GM18511 (cell line): ENCODE measurements around the gene KAT14.
"Not testable (repeated sequence)": the region's sequence is repeated elsewhere in the genome, so short reads cannot be mapped to it uniquely, and the experiment has no call there.

Source experiments
- ATAC-seq: cut with Tn5 transposase; IDR thresholded peaks from one replicate; pipeline ENCODE4 v1.9.1; 2021; ENCODE audit warnings: mild to moderate bottlenecking, moderate library complexity; ENCODE audit not compliant: unreplicated experiment

Gene KAT14, protein sequence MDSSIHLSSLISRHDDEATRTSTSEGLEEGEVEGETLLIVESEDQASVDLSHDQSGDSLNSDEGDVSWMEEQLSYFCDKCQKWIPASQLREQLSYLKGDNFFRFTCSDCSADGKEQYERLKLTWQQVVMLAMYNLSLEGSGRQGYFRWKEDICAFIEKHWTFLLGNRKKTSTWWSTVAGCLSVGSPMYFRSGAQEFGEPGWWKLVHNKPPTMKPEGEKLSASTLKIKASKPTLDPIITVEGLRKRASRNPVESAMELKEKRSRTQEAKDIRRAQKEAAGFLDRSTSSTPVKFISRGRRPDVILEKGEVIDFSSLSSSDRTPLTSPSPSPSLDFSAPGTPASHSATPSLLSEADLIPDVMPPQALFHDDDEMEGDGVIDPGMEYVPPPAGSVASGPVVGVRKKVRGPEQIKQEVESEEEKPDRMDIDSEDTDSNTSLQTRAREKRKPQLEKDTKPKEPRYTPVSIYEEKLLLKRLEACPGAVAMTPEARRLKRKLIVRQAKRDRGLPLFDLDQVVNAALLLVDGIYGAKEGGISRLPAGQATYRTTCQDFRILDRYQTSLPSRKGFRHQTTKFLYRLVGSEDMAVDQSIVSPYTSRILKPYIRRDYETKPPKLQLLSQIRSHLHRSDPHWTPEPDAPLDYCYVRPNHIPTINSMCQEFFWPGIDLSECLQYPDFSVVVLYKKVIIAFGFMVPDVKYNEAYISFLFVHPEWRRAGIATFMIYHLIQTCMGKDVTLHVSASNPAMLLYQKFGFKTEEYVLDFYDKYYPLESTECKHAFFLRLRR

DNA sequence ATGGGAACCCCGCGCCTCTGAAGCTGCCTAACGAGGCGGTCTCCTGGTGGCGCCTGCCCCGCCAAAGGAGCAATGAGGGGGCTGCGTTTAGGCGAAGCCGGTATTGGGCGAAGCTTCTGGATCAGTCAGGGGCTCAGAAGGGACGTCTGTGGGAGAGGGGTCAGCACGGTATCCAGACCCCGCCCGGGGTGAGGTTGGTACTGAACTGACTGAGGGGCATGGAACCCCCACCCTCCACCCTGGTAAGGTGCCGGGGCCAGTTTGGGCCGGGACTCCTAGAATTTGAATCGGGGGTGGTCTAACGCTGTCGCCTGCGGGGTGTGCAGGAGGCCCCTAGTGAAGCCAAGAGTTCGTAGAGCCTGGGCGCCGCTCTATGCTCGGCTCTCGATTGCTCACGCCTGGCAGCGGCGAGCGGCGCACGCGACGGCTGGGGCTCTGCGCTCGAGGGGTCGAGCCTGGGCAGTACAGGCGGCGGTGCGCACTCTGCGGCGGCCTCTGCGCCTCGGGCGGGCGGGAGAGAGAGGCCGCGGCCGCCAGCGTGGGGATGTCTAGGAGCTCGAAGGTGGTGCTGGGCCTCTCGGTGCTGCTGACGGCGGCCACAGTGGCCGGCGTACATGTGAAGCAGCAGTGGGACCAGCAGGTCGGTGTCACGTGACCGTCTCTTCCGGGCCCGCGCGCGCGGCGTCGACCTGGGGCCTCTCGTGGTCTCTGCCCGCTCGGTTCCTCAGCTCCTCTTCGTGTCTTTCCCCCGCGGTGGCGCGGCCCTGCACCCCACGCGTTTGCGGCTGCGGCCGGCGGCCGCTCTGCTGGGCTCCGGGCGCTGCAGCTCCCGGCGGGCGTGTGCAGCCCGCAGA is at the start of gene KAT14, which contains the start of gene PET117:
KAT14 (plus strand) TSS at position 452 of the 854 bp plus-strand sequence. CDS start 4,798 bp downstream, outside the sequence.
PET117 (plus strand) TSS at position 452 of the 854 bp plus-strand sequence; CDS start at position 545, 93 bp downstream.
- peak; percentile 89 for ATAC-seq

DNA sequence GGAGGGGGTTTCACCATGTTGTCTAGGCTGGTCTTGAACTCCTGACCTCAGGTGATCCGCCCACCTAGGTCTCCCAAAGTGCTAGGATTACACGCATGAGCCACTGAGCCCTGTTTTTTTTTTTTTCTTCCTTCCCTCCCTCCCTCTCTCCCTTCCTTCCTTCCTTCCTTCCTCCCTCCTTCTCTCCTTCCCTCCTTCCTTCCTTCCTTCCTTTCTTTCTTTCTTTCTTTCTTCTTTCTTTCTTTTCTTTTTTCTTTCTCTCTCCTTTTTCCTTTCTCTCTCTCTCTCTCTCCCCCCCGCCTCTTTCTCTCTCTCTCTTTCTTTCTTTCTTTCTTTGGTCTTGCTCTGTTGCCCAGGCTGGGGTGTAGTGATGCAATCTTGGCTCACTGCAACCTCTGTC is 49.4 kb upstream of the KAT14 start:
- ATAC-seq: not testable (repeated sequence)

DNA sequence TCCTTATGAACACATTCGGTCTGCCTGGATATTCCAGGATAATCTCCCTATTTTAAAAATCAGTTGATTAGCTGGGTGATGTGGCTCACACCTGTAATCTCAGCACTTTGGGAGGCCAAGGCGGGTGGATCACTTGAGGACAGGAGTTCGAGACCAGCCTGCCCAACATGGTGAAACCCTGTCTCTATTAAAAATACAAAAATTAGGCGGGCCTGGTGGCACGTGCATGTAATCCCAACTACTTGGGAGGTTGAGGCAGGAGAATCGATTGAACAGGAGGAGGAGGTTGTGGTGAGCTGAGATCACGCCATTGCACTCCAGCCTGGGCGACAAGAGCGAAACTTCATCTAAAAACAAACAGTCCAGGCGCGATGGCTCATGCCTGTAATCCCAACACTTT is 48.8 kb upstream of the KAT14 start:
- not testable (repeated sequence) for ATAC-seq

DNA sequence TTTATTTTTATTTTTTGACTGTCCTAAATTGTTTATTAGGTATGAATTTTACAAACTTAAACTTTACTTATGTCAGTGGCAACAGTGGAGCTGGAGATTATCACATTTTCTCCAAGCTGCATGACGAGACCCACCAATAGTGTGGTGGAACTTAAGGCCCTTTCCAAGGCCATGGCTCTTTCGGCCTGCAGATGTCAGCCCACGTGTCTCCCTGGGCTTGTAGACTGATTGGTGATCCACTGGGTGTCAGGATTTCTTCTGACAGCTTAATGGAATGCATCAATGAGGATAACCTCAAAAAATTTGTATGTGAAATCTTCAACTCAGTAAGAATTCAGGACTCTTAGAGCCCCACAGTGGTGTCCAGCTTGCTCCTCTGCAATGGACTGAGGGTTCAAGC is 47.6 kb upstream of the KAT14 start:
- ATAC-seq: no peak

DNA sequence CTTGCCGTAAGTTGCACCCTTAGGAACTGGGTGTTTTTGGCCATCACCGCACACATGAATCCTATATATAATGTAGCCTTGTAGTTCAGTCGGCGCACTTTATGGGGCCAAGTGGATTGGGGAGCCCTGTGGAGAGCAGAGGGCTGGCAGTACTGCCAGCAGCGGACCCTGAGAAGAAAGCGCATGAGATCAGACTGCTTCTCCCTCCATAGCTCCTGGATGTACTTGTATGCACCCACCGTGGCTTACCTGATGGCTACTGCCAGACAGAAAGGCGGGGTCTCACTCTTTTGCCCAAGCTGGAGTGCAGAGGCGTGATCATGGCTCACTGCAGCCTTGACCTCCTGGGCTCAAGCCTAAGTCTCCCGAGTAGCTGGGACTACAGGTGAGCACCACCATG is 47.2 kb upstream of the KAT14 start:
- no peak for ATAC-seq

DNA sequence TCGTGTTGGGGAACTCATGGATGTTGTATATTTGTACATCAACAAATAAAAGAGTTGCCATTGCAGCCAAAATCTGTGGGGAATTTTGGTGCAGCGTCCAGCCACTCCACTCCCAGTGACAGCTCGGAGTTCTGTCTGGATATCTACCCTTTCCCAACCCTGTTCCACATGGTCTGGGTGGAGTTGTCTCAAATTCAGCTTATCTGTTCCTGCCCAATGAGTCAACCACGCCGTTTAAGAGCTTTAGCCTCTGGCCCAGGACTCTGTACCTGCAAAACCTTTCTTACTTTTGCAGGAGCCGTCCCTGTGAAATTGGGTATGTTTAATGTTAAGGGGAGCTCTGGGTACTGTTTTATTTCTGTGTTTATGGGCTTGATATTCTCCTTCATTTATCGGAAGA is 46.0 kb upstream of the KAT14 start:
- ATAC-seq: no peak

DNA sequence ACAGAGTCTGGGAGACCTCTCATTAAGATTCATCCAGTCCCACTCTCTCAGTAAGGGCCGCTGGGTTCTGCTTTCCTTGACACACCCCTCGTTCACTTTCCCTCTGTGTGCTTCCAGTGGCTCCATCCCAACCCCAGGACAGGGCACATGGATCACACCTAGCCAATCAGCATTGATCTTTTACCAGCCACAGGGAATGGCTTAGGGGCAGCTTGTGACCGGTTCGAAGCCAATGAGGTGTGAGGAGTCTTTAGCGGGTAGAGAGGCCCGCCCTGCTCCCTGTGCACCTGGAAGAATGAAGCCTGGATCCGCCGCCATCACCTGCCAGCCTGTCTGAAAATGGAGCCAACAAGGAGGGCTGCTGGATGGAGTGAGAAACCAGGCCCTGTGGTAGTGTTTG is 44.8 kb upstream of the KAT14 start:
- ATAC-seq: no peak

DNA sequence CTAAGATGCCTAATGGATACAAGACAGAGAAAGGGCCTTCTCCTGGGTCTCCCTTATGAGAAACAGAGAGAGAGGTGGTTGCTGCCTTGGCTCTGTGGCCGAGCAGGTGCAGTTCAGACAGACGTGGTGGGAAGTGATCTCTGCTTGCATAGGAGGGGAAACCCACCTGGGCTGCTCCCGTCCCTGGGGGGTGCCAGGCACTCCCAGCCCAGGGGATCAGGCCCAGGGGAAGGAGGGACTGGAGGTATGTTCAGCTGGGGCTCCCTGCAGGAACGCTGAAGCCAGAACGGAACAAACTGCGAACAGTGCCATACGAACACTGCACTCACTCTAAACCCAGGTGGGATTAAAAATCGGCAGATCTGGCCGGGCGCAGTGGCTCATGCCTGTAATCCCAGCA is 44.3 kb upstream of the KAT14 start:
- ATAC-seq: no peak

DNA sequence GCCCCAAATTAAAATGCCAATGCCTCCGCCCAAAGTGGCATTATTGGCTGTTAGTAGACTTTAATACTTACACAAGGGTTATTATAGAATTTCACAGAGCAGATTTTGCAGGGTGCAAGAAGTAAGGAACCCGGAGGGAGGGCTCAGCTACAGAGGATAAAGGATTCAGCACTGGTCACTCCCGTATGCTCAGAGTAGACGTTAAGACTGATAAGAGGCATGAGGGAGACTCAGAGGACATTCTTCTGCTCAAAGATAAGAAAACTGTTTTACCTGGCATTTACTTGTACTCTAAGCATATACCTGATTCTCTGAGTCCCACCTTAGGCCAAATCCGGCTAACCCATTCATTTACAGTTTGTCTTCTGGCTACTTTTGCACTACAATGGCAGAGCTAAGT is 43.5 kb upstream of the KAT14 start:
- ATAC-seq: no peak

DNA sequence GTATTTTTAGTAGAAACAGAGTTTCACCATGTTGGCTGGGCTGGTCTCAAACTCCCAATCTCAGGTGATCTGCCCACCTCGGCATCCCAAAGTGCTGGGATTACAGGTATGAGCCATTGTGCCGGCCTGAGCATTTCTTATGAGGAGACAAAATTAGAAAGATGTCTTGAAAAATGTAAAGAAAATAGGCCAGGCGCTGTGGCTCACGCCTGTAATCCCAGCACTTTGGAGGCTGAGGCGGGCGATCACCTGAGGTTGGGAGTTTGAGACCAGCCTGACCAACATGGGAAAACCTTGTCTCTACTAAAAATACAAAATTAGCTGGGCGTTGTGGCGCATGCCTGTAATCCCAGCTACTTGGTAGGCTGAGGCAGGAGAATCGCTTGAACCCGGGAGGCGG is 37.1 kb upstream of the KAT14 start:
- not testable (repeated sequence) for ATAC-seq

DNA sequence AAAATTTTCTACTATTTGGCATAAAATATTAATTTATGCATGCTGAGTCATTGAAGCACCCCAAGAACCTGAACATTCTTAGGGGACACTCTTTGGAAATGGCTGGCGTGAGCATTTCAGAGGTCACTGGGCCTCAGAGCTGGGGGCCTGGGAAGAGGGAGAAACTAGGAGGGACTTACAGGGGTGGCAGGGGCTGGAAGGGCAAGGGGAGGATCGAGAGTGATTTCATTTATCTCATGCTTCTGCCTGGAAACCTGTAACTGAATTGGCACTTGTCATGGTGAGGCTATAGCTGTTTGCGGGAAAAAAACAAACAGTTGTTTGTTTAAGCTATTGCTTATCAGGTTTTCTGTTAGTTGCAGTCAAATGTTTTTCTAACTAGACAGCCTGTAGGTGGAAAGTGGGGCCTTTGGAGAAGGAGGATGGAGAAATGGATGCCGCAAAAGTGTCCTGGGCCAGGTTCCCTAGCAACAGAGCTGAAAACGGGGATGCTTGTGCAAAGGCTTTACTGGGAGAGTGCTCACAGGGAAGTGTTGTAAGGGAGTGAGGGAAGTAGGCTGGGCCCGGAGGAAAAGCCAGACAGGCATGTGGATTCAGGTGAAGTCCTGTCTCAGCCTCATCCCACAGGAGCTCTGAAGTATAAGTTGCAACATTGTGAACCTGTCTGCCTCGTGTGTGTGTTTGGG is 36.4 kb upstream of the KAT14 start:
- no peak for ATAC-seq

DNA sequence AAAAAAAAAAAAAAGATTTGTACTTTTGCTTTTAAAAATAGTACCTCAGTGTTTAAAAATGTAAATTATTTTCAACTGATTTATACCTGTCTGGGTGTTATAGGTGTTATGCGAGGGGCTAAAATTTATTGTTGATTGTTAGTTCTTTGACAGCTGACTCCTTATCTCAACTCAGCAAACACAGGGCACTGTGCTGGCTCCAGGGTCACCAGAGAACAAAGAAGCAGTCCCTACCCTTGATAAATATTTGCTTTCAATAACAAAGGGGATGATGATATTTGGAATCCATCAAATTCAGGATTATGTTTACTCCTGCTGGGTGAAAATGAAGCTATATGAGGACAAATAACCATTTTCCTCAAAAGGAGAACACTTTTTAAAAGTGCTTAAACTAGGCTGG is 34.2 kb upstream of the KAT14 start:
- no peak for ATAC-seq

DNA sequence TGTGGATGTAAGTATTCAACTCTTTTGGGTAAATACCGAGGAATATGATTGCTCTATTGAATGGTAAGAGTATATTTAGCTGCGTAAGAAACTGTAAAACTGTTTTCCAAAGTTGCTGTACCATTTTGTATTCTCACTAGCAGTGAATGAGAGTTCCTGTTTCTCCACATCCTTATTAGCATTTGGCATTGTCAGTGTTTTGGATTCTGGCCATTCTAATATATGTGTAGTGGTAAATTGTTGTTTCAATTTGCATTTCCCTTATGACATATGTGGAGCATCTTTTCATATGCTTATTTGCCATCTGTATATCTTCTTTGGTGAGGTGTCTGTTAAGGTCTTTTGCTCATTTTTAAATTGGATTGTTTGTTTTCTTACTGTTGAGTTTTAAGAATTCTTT is 29.3 kb upstream of the KAT14 start:
- ATAC-seq: no peak

DNA sequence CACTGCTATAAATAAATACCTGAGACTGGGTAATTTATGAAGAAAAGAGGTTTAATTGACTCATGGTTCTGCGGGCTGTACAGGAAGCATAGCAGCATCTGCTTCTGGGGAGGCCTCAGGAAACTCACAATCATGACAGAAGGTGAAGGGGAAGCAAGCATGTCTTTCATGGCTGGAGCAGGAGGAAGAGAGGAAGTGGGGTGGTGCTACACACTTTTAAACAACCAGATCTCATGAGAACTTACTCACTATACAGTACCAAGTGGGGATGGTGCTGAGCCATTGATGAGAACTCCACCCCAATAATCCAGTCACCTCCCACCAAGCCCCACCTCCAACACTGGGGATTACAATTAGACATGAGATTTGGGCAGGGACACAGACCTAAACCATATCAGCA is 9.1 kb upstream of the KAT14 start:
- not testable (repeated sequence) for ATAC-seq

DNA sequence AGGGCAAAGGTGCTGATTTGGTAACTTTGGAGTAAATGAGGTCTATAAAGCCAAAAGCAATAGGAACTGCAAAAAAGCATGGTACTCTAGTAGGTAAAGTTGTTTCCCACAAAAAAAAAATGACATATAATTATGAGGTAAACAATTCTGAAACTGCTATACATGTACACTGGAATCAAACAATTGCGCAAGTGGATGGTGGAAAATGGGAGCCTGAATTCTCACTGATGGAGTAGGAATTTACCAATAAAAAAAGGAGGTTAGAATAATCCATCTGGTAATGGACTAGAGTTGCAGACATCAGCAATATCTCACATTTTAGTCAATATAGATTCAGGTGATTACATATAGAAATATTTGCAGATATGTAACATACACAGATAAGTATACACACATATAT is 5.0 kb upstream of the KAT14 start:
- no peak for ATAC-seq

DNA sequence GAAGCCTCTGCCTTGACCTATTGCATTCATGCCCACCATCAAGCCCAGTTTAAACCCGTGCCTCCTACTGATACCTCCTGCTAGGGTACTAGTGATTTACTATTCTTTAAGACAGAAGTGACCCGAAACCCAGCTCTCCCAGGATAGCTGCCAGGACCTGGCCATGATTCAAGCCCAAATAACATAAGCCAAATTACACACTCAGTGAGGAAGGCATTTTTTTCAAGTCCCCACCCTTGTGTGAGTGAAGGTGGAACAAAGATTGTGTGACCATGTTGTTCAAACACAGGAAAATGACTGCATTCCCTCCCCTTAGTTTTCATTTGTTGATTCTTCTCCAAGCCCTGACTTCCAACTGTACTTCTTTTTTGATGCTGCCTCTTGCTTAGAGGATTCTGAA is 3.7 kb upstream of the KAT14 start:
- no peak for ATAC-seq

DNA sequence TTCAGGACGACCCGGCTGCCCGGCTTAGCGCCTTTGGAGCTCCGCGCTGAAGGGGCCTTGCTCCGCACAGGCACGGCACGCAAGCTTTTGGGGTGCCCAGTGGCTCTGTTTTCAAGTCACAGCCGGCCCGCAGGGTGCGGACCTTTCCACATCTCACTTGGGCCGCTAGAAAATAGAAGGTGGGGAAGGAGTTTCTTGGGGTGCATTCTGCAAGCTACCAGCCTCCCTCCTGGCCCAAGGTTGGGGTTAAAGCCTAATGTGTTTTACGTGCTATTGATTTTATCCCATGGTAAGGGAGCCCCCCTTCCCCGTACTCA is 561 bp downstream of the KAT14 start:
- ATAC-seq: peak; percentile 6

DNA sequence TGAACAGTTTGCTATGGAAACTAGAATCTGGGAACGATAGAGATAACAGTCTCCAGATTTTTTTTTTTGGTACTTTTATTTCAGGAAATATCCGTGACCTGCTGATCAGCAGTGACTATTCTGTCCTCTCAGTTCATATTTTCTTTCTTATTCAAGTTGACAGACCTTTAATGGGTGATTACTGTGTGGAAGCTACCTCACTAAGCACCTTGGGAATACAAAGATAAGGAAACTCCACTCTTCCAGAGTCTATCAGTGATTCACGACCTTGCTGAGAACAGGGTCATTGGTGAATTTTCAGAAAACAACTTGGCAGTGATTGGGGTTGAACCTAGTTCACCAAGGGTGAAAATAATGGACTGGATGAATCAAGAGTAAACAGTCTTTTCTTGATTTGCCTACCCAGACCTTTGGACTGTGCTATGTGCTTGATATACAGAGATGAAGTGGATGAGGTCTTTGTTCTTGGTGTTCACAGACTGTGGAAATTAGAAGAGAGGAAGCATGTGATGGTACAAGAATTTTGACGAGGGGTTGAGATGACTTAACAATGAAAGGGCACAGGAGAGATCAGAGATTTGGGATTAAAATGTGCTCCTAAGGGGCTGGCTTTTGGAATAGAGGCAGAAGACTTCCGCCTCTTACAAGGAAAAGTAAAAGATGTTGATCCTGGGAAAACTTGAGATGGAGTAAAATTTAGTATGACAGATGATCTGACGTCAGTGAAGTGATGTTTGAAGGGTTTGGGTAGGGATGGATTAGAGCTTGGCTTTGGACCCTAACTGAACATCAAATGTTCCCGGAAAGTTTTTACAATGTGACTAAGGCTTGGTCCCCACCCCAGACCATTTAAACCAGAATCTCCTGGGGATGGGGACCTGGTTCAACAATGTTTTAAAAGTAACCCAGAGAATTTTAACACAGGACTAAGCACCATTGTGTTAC is 1.2 kb downstream of the KAT14 start:
- no peak for ATAC-seq

DNA sequence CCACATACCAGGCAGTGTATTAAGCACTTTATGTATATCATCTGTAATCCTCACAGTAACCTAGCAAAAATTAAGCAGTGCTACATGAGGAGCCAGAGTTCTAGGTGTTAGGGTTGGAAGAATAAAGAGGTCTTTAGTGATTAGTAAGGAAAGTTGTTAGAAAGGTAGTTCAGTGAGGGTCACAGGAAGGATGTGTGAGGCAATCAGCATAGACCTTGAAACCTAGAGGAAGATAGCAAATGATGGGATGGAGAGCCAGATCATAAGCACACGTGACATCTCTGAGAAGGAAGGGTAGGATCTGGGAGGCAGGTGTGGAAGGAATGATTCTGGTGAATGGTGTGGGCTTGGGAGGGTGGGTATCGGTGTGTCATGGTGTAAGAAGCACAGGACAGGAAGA is 2.2 kb downstream of the KAT14 start:
- no peak for ATAC-seq
